MM.1S (cell line): ENCODE results near the gene BUB3.

Source experiments
- DNase-seq: peaks from one replicate; pipeline ENCODE4 v3.0.0-alpha.2; 2015
- H2AFZ ChIP-seq: fragments of 300-600 bp; sonication (generic); 2 replicates; pipeline ENCODE4 v1.6.0; 2016; ENCODE audit warnings: antibody characterized with exemption, low read length
- H3F3A ChIP-seq: fragments of 300-600 bp; sonication (generic); 2 replicates; pipeline ENCODE4 v1.6.1; 2016; ENCODE audit warnings: mild to moderate bottlenecking, antibody characterized with exemption, low read length, moderate library complexity, mixed read lengths; ENCODE audit not compliant: insufficient read depth
- H3K27ac ChIP-seq: fragments of 300-600 bp; sonication (generic); 2 replicates; pipeline ENCODE4 v1.5.1; 2016; ENCODE audit warnings: mild to moderate bottlenecking, low read length
- H3K27me3 ChIP-seq: fragments of 300-600 bp; sonication (generic); replicated peaks from 2 replicates; pipeline ENCODE4 v1.6.0; 2016; ENCODE audit warnings: low read length; ENCODE audit not compliant: insufficient read depth
- H3K36me3 ChIP-seq: fragments of 300-600 bp; sonication (generic); replicated peaks from 2 replicates; pipeline ENCODE4 v1.6.1; 2016; ENCODE audit warnings: mild to moderate bottlenecking, low read length, mixed read lengths; ENCODE audit not compliant: insufficient read depth
- H3K4me1 ChIP-seq: fragments of 300-600 bp; sonication (generic); 2 replicates; pipeline ENCODE4 v1.6.1; 2016; ENCODE audit warnings: low read length, mixed read lengths
- H3K4me2 ChIP-seq: fragments of 300-600 bp; sonication (generic); 2 replicates; pipeline ENCODE4 v1.6.0; 2016; ENCODE audit warnings: low read depth, low read length
- H3K4me3 ChIP-seq: fragments of 300-600 bp; sonication (generic); 2 replicates; pipeline ENCODE4 v1.5.1; 2016; ENCODE audit warnings: low read length, mixed read lengths
- H3K79me2 ChIP-seq: fragments of 300-600 bp; sonication (generic); 2 replicates; pipeline ENCODE4 v1.6.1; 2016; ENCODE audit warnings: mixed run types, low read length, mixed read lengths
- H3K9ac ChIP-seq: fragments of 300-600 bp; sonication (generic); 2 replicates; pipeline ENCODE4 v1.6.1; 2016; ENCODE audit warnings: low read length, mixed read lengths
- H3K9me2 ChIP-seq: fragments of 300-600 bp; sonication (generic); replicated peaks from 2 replicates; pipeline ENCODE4 v1.6.1; 2016; ENCODE audit warnings: mild to moderate bottlenecking, low read length, mixed read lengths; ENCODE audit not compliant: insufficient read depth
- H3K9me3 ChIP-seq: fragments of 300-600 bp; sonication (generic); replicated peaks from 2 replicates; pipeline ENCODE4 v1.6.1; 2016; ENCODE audit warnings: mild to moderate bottlenecking, low read length, mixed read lengths; ENCODE audit not compliant: insufficient read depth
- H4K20me1 ChIP-seq: fragments of 300-600 bp; sonication (generic); 2 replicates; pipeline ENCODE4 v1.6.1; 2016; ENCODE audit warnings: mild to moderate bottlenecking, low read length, moderate library complexity, mixed read lengths; ENCODE audit not compliant: insufficient read depth
- CTCF ChIP-seq: fragments of 300-600 bp; sonication (generic); IDR thresholded peaks from 2 replicates; pipeline ENCODE4 v1.5.1; 2016; ENCODE audit warnings: antibody characterized with exemption, low read length, mixed read lengths
- EZH2 ChIP-seq: fragments of 300-600 bp; sonication (generic); optimal IDR thresholded peaks from 2 replicates; pipeline ENCODE3; 2017; ENCODE audit warnings: low read depth, mild to moderate bottlenecking, antibody characterized with exemption, low read length, mixed read lengths
- EZH2phosphoT487 ChIP-seq: fragments of 300-600 bp; sonication (generic); IDR thresholded peaks from 2 replicates; pipeline ENCODE4 v1.6.1; 2018; ENCODE audit warnings: antibody characterized with exemption, low read length

The BUB3 gene

GRCh38 chr10:123143162-123143824 lies 10.9 kb upstream of the BUB3 start:
- Histone ChIP-seq H3K9me2 (no peaks in the 10 kb centered on the region), H3K4me3 (no peak overlapping the region), H3K36me3 (no peaks in the 10 kb centered on the region), H3K79me2 (no peaks in the 10 kb centered on the region), H3K9ac (no peak overlapping the region), H3F3A (no peaks in the 10 kb centered on the region), H3K9me3 (no peaks in the 10 kb centered on the region), H4K20me1 (no peaks in the 10 kb centered on the region), H2AFZ (no peak overlapping the region), H3K4me1 (no peaks in the 10 kb centered on the region), H3K4me2 (no peak overlapping the region), H3K27ac (no peak overlapping the region), H3K27me3 (peaks cover 57% of the 10 kb centered on the region)
- DNase-seq, result no peak
- TF ChIP-seq CTCF (no peak), EZH2 (no peak), EZH2phosphoT487 (no peak)

- peaks cover 55% of the 10 kb centered on the region for H3K27me3 ChIP-seq
- no peaks in the 10 kb centered on the region for H3K79me2 ChIP-seq
- H3K9ac ChIP-seq, result no peak overlapping the region
- no peak overlapping the region for H3K27ac ChIP-seq
- TF ChIP-seq EZH2phosphoT487 (no peak), EZH2 (no peak), CTCF (no peak)
- no peaks in the 10 kb centered on the region for H3K9me2 ChIP-seq
- H4K20me1 ChIP-seq, result no peaks in the 10 kb centered on the region
- H3K4me3 ChIP-seq, result no peak overlapping the region
- no peak overlapping the region for H2AFZ ChIP-seq
- H3K4me1 ChIP-seq, result no peaks in the 10 kb centered on the region
- no peaks in the 10 kb centered on the region for H3K9me3 ChIP-seq
- no peaks in the 10 kb centered on the region for H3F3A ChIP-seq
- no peak for DNase-seq
- H3K36me3 ChIP-seq, result no peaks in the 10 kb centered on the region
- no peak overlapping the region for H3K4me2 ChIP-seq
Observed at GRCh38 chr10:123143825-123144168, 10.4 kb upstream of the BUB3 start.

GRCh38 chr10:123144697-123145541 lies 9.3 kb upstream of the BUB3 start:
- H3K9ac ChIP-seq, result no peak overlapping the region
- H3K9me2 ChIP-seq, result no peaks in the 10 kb centered on the region
- H3K79me2 ChIP-seq, result no peaks in the 10 kb centered on the region
- no peak overlapping the region for H3K4me2 ChIP-seq
- no peak overlapping the region for H2AFZ ChIP-seq
- no peaks in the 10 kb centered on the region for H3K4me1 ChIP-seq
- no peaks in the 10 kb centered on the region for H3K9me3 ChIP-seq
- H3K27me3 ChIP-seq, result peaks cover 44% of the 10 kb centered on the region
- DNase-seq, result no peak
- H4K20me1 ChIP-seq, result no peaks in the 10 kb centered on the region
- no peaks in the 10 kb centered on the region for H3K36me3 ChIP-seq
- H3F3A ChIP-seq, result no peaks in the 10 kb centered on the region
- no peak overlapping the region for H3K27ac ChIP-seq
- TF ChIP-seq EZH2phosphoT487, result no peak
- TF ChIP-seq CTCF, result no peak
- H3K4me3 ChIP-seq, result no peak overlapping the region
